Common myeloid progenitor, CD34-positive (primary cell): ENCODE results near the gene SPPL3.

Experiments used
- CTCF ChIA-PET: fragments of 350-600 bp; sonication (Branson Sonifier 250); formaldehyde crosslinking; loops from one replicate; lab custom pipeline; 2021; ENCODE audit warnings: antibody characterized with exemption; lab: Charles Lee
- POLR2A ChIA-PET: fragments of 350-600 bp; sonication (Branson Sonifier 250); formaldehyde crosslinking; loops from one replicate; lab custom pipeline; 2021; ENCODE audit warnings: antibody characterized with exemption; lab: Charles Lee
- DNase-seq, 3 donors: peaks; one replicate each; pipeline versions ENCODE4 v3.0.0 to v3.0.0-alpha.2; 2013
- H3K27ac ChIP-seq, 2 experiments: 1 replicate in 1 of 2; 2 replicates in 1 of 2; pipeline ENCODE4 v1.7.0; 2013; ENCODE audit warnings: inconsistent platforms in 2 of 2, low read length in 2 of 2, mild to moderate bottlenecking in 2 of 2, low read depth in 1 of 2, moderate library complexity in 1 of 2; ENCODE audit not compliant: severe bottlenecking in 2 of 2, insufficient read depth in 1 of 2, poor library complexity in 1 of 2
- H3K27me3 ChIP-seq, 5 experiments: replicated peaks in 2 of 5; 1 replicate in 3 of 5; 2 replicates in 2 of 5; pipeline versions ENCODE4 v1.6.1 to v1.7.0; 2013; ENCODE audit warnings: low read length in 4 of 5, mild to moderate bottlenecking in 2 of 5, moderate library complexity in 2 of 5, inconsistent platforms in 1 of 5; ENCODE audit not compliant: insufficient read depth in 5 of 5, control insufficient read depth in 4 of 5
- H3K36me3 ChIP-seq, 4 experiments: 1 replicate in 2 of 4; 2 replicates in 2 of 4; pipeline versions ENCODE4 v1.6.1 to v1.7.0; 2013; ENCODE audit warnings: low read length in 3 of 4, control low read depth in 1 of 4, mild to moderate bottlenecking in 1 of 4; ENCODE audit not compliant: control insufficient read depth in 4 of 4, insufficient read depth in 4 of 4
- H3K4me1 ChIP-seq, 4 experiments: 1 replicate in 3 of 4; 2 replicates in 1 of 4; pipeline versions ENCODE4 v1.6.1 to v1.7.1; 2013; ENCODE audit warnings: low read length in 3 of 4, mild to moderate bottlenecking in 3 of 4, control low read depth in 1 of 4, inconsistent platforms in 1 of 4, moderate library complexity in 1 of 4; ENCODE audit not compliant: control insufficient read depth in 4 of 4, insufficient read depth in 4 of 4; ENCODE audit errors: control extremely low read depth in 1 of 4
- H3K4me3 ChIP-seq, 7 experiments: 1 replicate in 4 of 7; 2 replicates in 3 of 7; pipeline versions ENCODE4 v1.5.1 to v1.7.0; 2013; ENCODE audit warnings: mild to moderate bottlenecking in 7 of 7, low read length in 6 of 7, moderate library complexity in 6 of 7, inconsistent platforms in 2 of 7, low read depth in 2 of 7, control low read depth in 1 of 7; ENCODE audit not compliant: insufficient read depth in 4 of 7, control insufficient read depth in 1 of 7; ENCODE audit errors: extremely low read depth in 1 of 7
- H3K9me3 ChIP-seq, 5 experiments: 1 replicate in 4 of 5; 2 replicates in 1 of 5; pipeline versions ENCODE4 v1.6.1 to v1.7.1; 2013; ENCODE audit warnings: low read length in 4 of 5, mild to moderate bottlenecking in 2 of 5, inconsistent platforms in 1 of 5, low read depth in 1 of 5, moderate library complexity in 1 of 5; ENCODE audit not compliant: control insufficient read depth in 4 of 5, insufficient read depth in 2 of 5; ENCODE audit errors: control extremely low read depth in 1 of 5
- WGBS: methylation state at CpG from one replicate; pipeline ENCODE4 v1.1.5; 2013; ENCODE audit not compliant: insufficient coverage; 5-methylcytosine and 5-hydroxymethylcytosine counted together

Gene SPPL3

DNA sequence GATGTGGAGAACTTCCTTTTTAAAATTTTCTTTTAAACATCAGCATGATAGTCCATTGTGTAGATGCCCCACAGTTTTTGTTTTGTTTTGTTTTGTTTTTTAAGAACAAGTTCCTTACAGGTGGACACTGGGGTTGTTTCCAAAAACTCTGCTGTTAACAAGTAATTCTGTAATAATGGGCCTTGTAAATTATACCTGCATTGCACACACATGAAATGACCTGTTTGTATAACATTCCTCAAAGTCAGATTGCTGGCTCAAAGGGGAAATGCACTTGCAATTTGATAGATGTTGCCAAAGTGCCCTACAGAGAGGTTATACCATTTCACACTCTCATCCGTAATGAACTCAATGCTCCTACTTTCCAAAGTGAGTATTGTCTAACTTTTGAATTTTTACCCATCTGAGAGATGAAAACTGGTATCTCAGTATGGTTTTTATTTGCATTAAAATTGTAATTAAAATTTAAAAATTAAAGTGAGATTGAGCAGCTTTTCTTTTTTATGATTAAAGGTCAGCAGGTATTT is 89.2 kb downstream of the SPPL3 start:
- peak overlapping the region in 1 of 2 experiments; percentile 10 for H3K27ac ChIP-seq
- POLR2A ChIA-PET: no interaction called here
- H3K36me3 ChIP-seq: peaks cover 0 to 8% (median under 1%) of the 10 kb centered on the region in 4 experiments
- CTCF ChIA-PET: interaction anchor here (0.6 to 1.3 kb wide), 4 partner anchors 15 to 88 kb away, joined by 3 to 4 read pairs (median 3); no protein-coding TSS in a partner anchor
- peaks cover 4 to 8% (median 5%) of the 10 kb centered on the region in 4 experiments for H3K4me1 ChIP-seq
- no peaks in the 10 kb centered on the region for H3K9me3 ChIP-seq
- no CpG with 5 or more reads among the region's 1 CpG for WGBS
- H3K27me3 ChIP-seq: no peaks in the 10 kb centered on the region
- H3K4me3 ChIP-seq: no peak overlapping the region
- peak in 2 of 3 donors; percentile 26 to 31 for DNase-seq

DNA sequence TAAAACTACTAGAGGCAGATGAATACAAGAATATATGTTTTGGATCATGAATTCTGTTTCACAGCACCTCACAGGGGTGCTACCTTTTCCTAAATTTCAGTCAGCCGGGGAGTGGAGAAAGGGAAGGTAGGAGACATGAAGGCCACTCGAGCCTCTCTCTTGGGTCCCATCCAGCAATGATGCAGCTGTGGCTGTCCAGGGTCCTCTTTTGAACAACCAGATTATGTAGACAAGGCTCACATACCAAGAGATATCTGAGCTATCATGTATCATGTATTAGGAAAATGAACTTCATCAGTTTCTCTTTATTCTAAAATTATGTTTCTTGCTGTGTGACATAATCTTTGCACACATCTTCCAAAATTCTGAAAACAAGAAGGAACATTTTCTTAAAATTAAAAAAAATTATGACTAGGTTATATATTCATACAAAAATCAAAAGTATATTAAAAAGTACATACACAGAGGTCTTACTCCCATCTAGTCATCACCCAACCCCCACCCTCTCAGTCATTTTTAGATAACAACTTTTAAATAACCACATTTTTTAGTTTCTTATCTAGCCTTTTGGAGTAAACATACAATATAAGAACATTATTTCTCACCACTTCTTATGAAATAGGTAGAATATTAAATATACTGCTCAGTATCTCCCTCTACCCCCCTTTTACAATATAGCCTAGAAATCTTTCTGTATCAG is 89.8 kb downstream of the SPPL3 start:
- no peaks in the 10 kb centered on the region for H3K27me3 ChIP-seq
- H3K9me3 ChIP-seq: no peaks in the 10 kb centered on the region
- CTCF ChIA-PET: interaction anchor here (1.2 to 2.0 kb wide), 3 partner anchors 10 to 89 kb away, joined by 3 to 6 read pairs (median 5); no protein-coding TSS in a partner anchor
- no peak overlapping the region for H3K4me3 ChIP-seq
- H3K4me1 ChIP-seq: peaks cover 4 to 8% (median 5%) of the 10 kb centered on the region in 4 experiments
- no CpG with 5 or more reads among the region's 2 CpGs for WGBS
- H3K36me3 ChIP-seq: peaks cover 3 to 10% (median 3%) of the 10 kb centered on the region in 4 experiments
- no peak for DNase-seq
- POLR2A ChIA-PET: interaction anchor here (0.7 kb wide), 1 partner anchor 45 kb away, joined by 3 read pairs; no protein-coding TSS in a partner anchor
- H3K27ac ChIP-seq: no peak overlapping the region

DNA sequence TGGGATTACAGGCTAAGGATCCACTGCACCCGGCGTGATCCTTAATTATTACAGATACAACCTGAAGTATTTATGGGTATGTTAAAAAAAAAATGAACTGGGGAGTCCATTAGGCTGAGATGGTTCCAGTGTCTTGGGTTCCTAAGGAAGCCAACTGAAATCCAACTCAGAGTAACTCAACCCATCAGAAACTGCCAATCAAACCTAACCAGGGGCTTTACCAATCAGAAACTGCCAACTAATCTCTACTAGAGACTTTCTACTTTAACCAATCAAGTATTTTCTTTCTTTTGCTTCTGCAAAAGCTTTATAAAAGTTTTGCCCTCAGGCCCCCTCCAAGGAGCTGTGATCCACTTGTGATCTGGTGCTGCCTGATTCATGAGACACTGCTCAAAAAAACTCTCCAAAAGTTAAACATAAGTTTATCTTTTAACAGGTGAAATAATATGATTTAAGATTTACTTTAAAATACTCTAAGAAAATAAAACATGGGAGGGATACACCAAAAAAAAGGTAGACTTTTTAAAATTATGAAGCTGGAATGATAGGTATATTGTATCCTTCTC is 90.5 kb downstream of the SPPL3 start:
- no CpG with 5 or more reads among the region's 2 CpGs for WGBS
- DNase-seq: no peak
- H3K36me3 ChIP-seq: peaks cover 3 to 15% (median 5%) of the 10 kb centered on the region in 4 experiments
- H3K9me3 ChIP-seq: no peaks in the 10 kb centered on the region
- H3K4me1 ChIP-seq: peaks cover 4 to 8% (median 5%) of the 10 kb centered on the region in 4 experiments
- no peaks in the 10 kb centered on the region for H3K27me3 ChIP-seq
- no peak overlapping the region for H3K27ac ChIP-seq
- no peak overlapping the region for H3K4me3 ChIP-seq
- ChIA-PET POLR2A (interaction anchor here (0.7 kb wide), 1 partner anchor 44 kb away, joined by 3 read pairs; no protein-coding TSS in a partner anchor), CTCF (interaction anchor here (1.2 to 2.0 kb wide), 4 partner anchors 11 to 89 kb away, joined by 3 to 6 read pairs (median 6); no protein-coding TSS in a partner anchor)

DNA sequence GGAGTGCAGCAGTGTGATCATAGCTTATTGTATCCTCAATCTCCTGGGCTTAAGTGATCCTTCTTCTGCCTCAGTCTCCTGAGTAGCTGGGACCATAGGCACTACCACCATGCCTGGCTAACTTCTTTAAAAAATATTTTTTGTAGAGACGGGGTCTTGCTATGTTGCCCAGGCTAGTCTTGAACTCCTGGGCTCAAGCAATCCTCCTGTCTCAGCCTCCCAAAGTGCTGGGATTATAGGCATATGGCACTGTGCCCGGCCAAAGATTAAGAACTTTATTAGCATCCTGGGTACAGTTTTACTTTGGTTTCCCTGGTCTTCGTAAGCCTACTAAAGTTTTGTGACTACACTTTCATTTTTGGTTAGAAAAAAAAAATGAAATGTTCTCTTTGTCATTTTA is 94.1 kb downstream of the SPPL3 start:
- ChIA-PET POLR2A (no interaction called here), CTCF (no interaction called here)
- Histone ChIP-seq H3K36me3 (peaks cover 3 to 16% (median 11%) of the 10 kb centered on the region in 4 experiments), H3K4me1 (peaks cover 0 to 6% (median 3%) of the 10 kb centered on the region in 4 experiments), H3K9me3 (no peaks in the 10 kb centered on the region), H3K27me3 (no peaks in the 10 kb centered on the region), H3K4me3 (no peak overlapping the region), H3K27ac (no peak overlapping the region)
- 100% methylated on average over 3 of the region's 3 CpGs for WGBS
- no peak for DNase-seq

DNA sequence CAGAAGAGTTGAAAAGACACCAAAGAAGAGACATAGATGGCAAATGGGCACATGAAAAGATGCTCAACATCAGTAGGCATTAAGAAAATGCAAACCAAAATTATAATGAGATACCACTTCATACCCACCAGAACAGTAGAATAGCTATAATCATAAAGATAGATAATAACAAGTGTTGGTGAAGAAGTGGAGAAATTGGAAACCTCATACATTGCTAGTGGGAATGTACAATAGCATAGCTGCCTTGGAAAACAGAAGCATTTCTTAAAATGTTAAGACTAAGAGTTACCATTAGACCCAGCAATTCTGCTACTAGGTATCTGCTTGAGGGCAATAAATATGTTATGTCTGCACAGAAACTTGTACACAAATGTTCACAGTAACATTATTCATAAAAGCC is 99.7 kb downstream of the SPPL3 start:
- CTCF ChIA-PET: no interaction called here
- POLR2A ChIA-PET: no interaction called here

DNA sequence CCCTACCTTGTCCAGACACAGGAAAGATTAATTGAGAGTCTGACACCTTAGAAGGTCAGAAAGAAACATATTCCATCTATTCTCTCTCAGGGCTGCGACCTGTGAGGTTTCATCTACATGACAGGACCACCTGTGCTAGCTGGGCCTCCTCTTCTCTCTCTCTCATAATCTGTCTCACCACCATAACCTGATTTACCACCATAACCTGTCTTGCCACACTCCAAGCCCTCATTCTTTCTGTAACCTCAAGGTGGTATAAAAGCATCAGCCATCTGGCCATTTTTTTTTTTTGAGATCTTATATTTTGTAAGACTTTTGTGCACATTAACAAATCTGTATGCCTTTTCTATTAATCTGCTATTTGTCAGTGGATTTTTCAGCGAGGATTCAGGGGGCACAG is 103.0 kb downstream of the SPPL3 start:
- Histone ChIP-seq H3K4me1 (no peaks in the 10 kb centered on the region), H3K4me3 (no peak overlapping the region), H3K36me3 (peaks cover 0 to 9% (median under 1%) of the 10 kb centered on the region in 4 experiments), H3K9me3 (peaks cover 0 to 7% (median 2%) of the 10 kb centered on the region in 5 experiments), H3K27ac (peak overlapping the region in 1 of 2 experiments; percentile 4), H3K27me3 (no peaks in the 10 kb centered on the region)
- DNase-seq: no peak
- ChIA-PET CTCF (interaction anchor here (1.1 to 2.0 kb wide), 2 partner anchors 12 to 218 kb away, joined by 3 to 6 read pairs; no protein-coding TSS in a partner anchor), POLR2A (no interaction called here)
- WGBS: 85% methylated on average over 2 of the region's 2 CpGs

More for the DNA sequence above, 99.7 kb downstream of the SPPL3 start:
- no peak overlapping the region for H3K27ac ChIP-seq
- H3K4me3 ChIP-seq: no peak overlapping the region
- peaks cover 0 to 2% (median 0%) of the 10 kb centered on the region in 5 experiments for H3K9me3 ChIP-seq
- H3K4me1 ChIP-seq: no peaks in the 10 kb centered on the region
- H3K36me3 ChIP-seq: peaks cover 0 to 17% (median 6%) of the 10 kb centered on the region in 4 experiments
- no peak for DNase-seq
- H3K27me3 ChIP-seq: no peaks in the 10 kb centered on the region
